GM23338 (cell line): ENCODE results near the gene CYP11A1. TPM values are rescaled to one million over a fixed set of nuclear protein-coding genes. Genes with fewer than 3 reads are reported as not detected.
A peak's percentile ranks its signal among the peaks of the same experiment; 100 is the strongest.

ENCODE experiments used
- ATAC-seq: fragments of 200-7000 bp; cut with Tn5 transposase; 3 replicates; pipeline ENCODE4 v1.9.1; 2020
- DNase-seq: peaks from one replicate; pipeline ENCODE4 v3.0.0-alpha.2; 2015; ENCODE audit warnings: low spot score
- H2AFZ ChIP-seq: fragments of 200-600 bp; sonication (generic); 2 replicates; pipeline ENCODE4 v1.8.0; 2016; ENCODE audit warnings: antibody characterized with exemption, mild to moderate bottlenecking, moderate library complexity
- H3F3A ChIP-seq: fragments of 200-600 bp; sonication (generic); replicated peaks from 2 replicates; pipeline ENCODE4 v1.8.0; 2017; ENCODE audit warnings: antibody characterized with exemption, mixed run types, low read depth
- H3K27ac ChIP-seq: fragments of 200-600 bp; sonication (generic); 2 replicates; pipeline ENCODE4 v1.6.1; 2016; ENCODE audit warnings: low read depth
- H3K27me3 ChIP-seq: fragments of 200-600 bp; sonication (generic); 2 replicates; pipeline ENCODE4 v1.8.0; 2016; ENCODE audit warnings: mild to moderate bottlenecking, mixed run types, moderate library complexity; ENCODE audit not compliant: insufficient read depth
- H3K36me3 ChIP-seq: fragments of 200-600 bp; sonication (generic); 2 replicates; pipeline ENCODE4 v1.8.0; 2016; ENCODE audit warnings: mild to moderate bottlenecking; ENCODE audit not compliant: insufficient read depth
- H3K4me1 ChIP-seq: fragments of 200-600 bp; sonication (generic); 2 replicates; pipeline ENCODE4 v1.8.0; 2016; ENCODE audit warnings: mild to moderate bottlenecking, moderate library complexity; ENCODE audit not compliant: insufficient read depth
- H3K4me2 ChIP-seq: fragments of 200-600 bp; sonication (generic); 2 replicates; pipeline ENCODE4 v1.7.1; 2017; ENCODE audit warnings: mixed run types
- H3K4me3 ChIP-seq: fragments of 200-600 bp; sonication (generic); 2 replicates; pipeline ENCODE4 v1.6.1; 2016; ENCODE audit warnings: mixed run types
- H3K79me2 ChIP-seq: fragments of 200-600 bp; sonication (generic); replicated peaks from 2 replicates; pipeline ENCODE4 v1.8.0; 2017; ENCODE audit warnings: mild to moderate bottlenecking; ENCODE audit not compliant: insufficient read depth
- H3K9me2 ChIP-seq: fragments of 200-600 bp; sonication (generic); 2 replicates; pipeline ENCODE4 v1.8.0; 2017; ENCODE audit not compliant: insufficient read depth
- H4K20me1 ChIP-seq: fragments of 200-600 bp; sonication (generic); replicated peaks from 2 replicates; pipeline ENCODE4 v1.8.0; 2017; ENCODE audit warnings: mild to moderate bottlenecking; ENCODE audit not compliant: insufficient read depth
- H3K27ac Mint-ChIP-seq: 2 replicates; pipeline ENCODE4 v1.8.0; 2020; ENCODE audit warnings: inconsistent platforms, mild to moderate bottlenecking, moderate library complexity, mixed read lengths
- H3K27me3 Mint-ChIP-seq: 3 replicates; pipeline ENCODE4 v1.8.0; 2022; ENCODE audit warnings: low read depth, mild to moderate bottlenecking, moderate library complexity, mixed read lengths, inconsistent platforms; ENCODE audit not compliant: insufficient read depth, poor library complexity
- H3K36me3 Mint-ChIP-seq: 3 replicates; pipeline ENCODE4 v1.8.0; 2021; ENCODE audit warnings: low read depth, mild to moderate bottlenecking, inconsistent platforms, moderate library complexity, mixed read lengths
- H3K4me1 Mint-ChIP-seq: 3 replicates; pipeline ENCODE4 v1.8.0; 2020; ENCODE audit warnings: mild to moderate bottlenecking, inconsistent platforms, mixed read lengths
- H3K4me3 Mint-ChIP-seq: 3 replicates; pipeline ENCODE4 v1.8.0; 2021; ENCODE audit warnings: moderate library complexity, mild to moderate bottlenecking, inconsistent platforms, mixed read lengths
- H3K9me3 Mint-ChIP-seq: 3 replicates; pipeline ENCODE4 v1.8.0; 2020; ENCODE audit warnings: moderate library complexity, mild to moderate bottlenecking, inconsistent platforms, mixed read lengths
- CTCF ChIP-seq, 2 experiments: fragments of 200-600 bp in 1 of 2; sonication (generic) in 1 of 2; conservative IDR thresholded peaks; 2 replicates each; pipeline versions ENCODE4 v1.5.1 to v1.6.1; 2016 to 2017; ENCODE audit warnings: antibody characterized with exemption in 2 of 2, low read depth in 2 of 2, mild to moderate bottlenecking in 2 of 2, moderate library complexity in 1 of 2
- EZH2 ChIP-seq: fragments of 200-600 bp; sonication (generic); IDR thresholded peaks from one replicate; pipeline ENCODE4 v1.8.0; 2017; ENCODE audit warnings: antibody characterized with exemption, mild to moderate bottlenecking, low read depth; ENCODE audit not compliant: unreplicated experiment
- JUNB ChIP-seq: IDR thresholded peaks from one replicate; pipeline ENCODE4 v1.6.1; 2016; ENCODE audit warnings: antibody characterized with exemption; ENCODE audit not compliant: unreplicated experiment
- REST ChIP-seq: IDR thresholded peaks from one replicate; pipeline ENCODE4 v1.6.1; 2018; ENCODE audit warnings: antibody characterized with exemption; ENCODE audit not compliant: unreplicated experiment
- STAT1 ChIP-seq: IDR thresholded peaks from one replicate; pipeline ENCODE4 v1.6.1; 2016; ENCODE audit warnings: antibody characterized with exemption; ENCODE audit not compliant: unreplicated experiment
- ZNF114 ChIP-seq: fragments of 250-450 bp; sonication (Bioruptor Pico); IDR thresholded peaks from 2 replicates; pipeline ENCODE4 v1.5.0; 2020; ENCODE audit warnings: mild to moderate bottlenecking, moderate library complexity
- ZNF462 ChIP-seq: fragments of 250-450 bp; sonication (Bioruptor Pico); IDR thresholded peaks from 2 replicates; pipeline ENCODE4 v1.5.0; 2020; ENCODE audit warnings: mild to moderate bottlenecking, moderate library complexity
- polyA plus RNA-seq: library from polyadenylated mRNA; unstranded; fragments of >200 nt; fragmentation: Nextera tagmentation; extraction: Ambion mirVana; gene quantifications from 2 replicates; pipeline ENCODE4 v1.2.1, GENCODE V29; 2016
- total RNA-seq: library from RNA; depleted of rRNA; stranded (reverse); fragments of >200 nt; shearing (Covaris generic); gene quantifications from 2 replicates; pipeline ENCODE4 v1.2.3, GENCODE V29; 2014
- TF ChIP-seq, protein P1 (sequence below): IDR thresholded peaks from 2 replicates; pipeline ENCODE4 v1.6.1; 2016; ENCODE audit warnings: antibody characterized with exemption

Gene CYP11A1
- total and polyA plus RNA-seq, 2 experiments from 2014 or later, result 1.2 to 1.7 TPM

DNA sequence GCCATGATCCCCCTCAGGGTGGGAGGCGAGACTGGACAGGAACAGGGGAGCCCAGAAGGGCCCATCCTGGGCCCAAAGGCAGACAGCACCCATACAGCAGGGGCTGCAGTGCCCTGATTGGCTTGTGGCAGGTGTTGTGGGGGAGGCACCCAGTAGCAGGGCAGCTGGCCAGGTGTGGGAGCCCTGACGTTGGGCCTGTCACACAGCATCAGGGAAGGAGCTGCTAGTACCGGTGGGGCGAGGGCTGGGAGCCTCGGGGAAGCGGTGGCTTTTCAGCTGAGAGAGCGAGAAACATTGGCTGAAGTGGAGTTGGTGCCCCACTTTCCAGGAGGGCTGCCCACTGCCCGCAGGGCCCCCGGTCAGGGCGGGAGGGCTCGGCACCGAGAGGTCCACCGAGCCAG, 19.7 kb upstream of the CYP11A1 start:
- H3K4me1 ChIP-seq, result no peaks in the 10 kb centered on the region; the same call in 1 of the 2 replicates
- no peak overlapping the region for H3K4me3 ChIP-seq
- Mint-ChIP-seq H3K27me3 (peaks cover 5% of the 10 kb centered on the region), H3K9me3 (no peaks in the 10 kb centered on the region), H3K4me3 (no peak overlapping the region), H3K4me1 (peaks cover 23% of the 10 kb centered on the region), H3K27ac (peak overlapping the region; percentile 40; the same call in 1 of the 2 replicates), H3K36me3 (no peaks in the 10 kb centered on the region)
- H3F3A ChIP-seq, result no peaks in the 10 kb centered on the region
- H3K79me2 ChIP-seq, result no peaks in the 10 kb centered on the region
- TF ChIP-seq ZNF114 (CRISPR knock-in tag) (no peak), STAT1 (no peak), REST (no peak), JUNB (no peak), CTCF (conservative IDR thresholded peaks at IDR 0.05; ENCODE audit: low read depth in 2 of 2) (no peak), EZH2 (no peak), ZNF462 (no peak)
- TF ChIP-seq, protein P1, sequence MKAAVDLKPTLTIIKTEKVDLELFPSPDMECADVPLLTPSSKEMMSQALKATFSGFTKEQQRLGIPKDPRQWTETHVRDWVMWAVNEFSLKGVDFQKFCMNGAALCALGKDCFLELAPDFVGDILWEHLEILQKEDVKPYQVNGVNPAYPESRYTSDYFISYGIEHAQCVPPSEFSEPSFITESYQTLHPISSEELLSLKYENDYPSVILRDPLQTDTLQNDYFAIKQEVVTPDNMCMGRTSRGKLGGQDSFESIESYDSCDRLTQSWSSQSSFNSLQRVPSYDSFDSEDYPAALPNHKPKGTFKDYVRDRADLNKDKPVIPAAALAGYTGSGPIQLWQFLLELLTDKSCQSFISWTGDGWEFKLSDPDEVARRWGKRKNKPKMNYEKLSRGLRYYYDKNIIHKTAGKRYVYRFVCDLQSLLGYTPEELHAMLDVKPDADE, result no peak
- H3K27ac ChIP-seq, result no peak overlapping the region
- no peaks in the 10 kb centered on the region for H3K9me2 ChIP-seq
- no peaks in the 10 kb centered on the region for H3K27me3 ChIP-seq
- no peak overlapping the region for H3K4me2 ChIP-seq
- peak; percentile 6; the same call in 2 of the 3 replicates for ATAC-seq
- no peaks in the 10 kb centered on the region for H3K36me3 ChIP-seq
- H4K20me1 ChIP-seq, result no peaks in the 10 kb centered on the region
- no peak for DNase-seq
- H2AFZ ChIP-seq, result no peak overlapping the region
